DOHH2 (cell line): ENCODE measurements around the gene HELT.
"Not testable (repeated sequence)": the region's sequence is repeated elsewhere in the genome, so short reads cannot be mapped to it uniquely, and the experiment has no call there.

Source experiments
- CTCF ChIP-seq: fragments of 200-600 bp; sonication (generic); IDR thresholded peaks from one replicate; pipeline ENCODE4 v1.5.1; 2014; ENCODE audit warnings: antibody characterized with exemption, mild to moderate bottlenecking, low read depth, low read length; ENCODE audit not compliant: poor library complexity, severe bottlenecking
- EZH2phosphoT487 ChIP-seq: fragments of 200-600 bp; sonication (generic); IDR thresholded peaks from 2 replicates; pipeline ENCODE4 v1.6.1; 2017; ENCODE audit warnings: borderline replicate concordance, mild to moderate bottlenecking, antibody characterized with exemption, low read length, moderate library complexity, mixed read lengths

- TF ChIP-seq CTCF, EZH2phosphoT487: not testable (repeated sequence)
These were observed 33.0 kb downstream of the HELT start for GRCh38 chr4:185051283-185051682.
